ENCODE results near the gene OXCT2.

OXCT2 gene

GRCh38 chr1:39745016-39745670 lies 26.0 kb downstream of the OXCT2 start:
- in situ Hi-C loops (cut with MboI; ENCODE audit: low pct_unique_long_range_greater_than_20kb, low sequenced_read_pairs, unreplicated experiment), result no loop called here
- TF ChIP-seq CTCF (IDR thresholded peaks at IDR 0.05; ENCODE audit: extremely low read depth, insufficient read depth, missing control alignments), result no peak
- DNase-seq (ENCODE audit: low spot score), result no peak

- no peak for TF ChIP-seq CTCF (IDR thresholded peaks at IDR 0.05; ENCODE audit: extremely low read depth, insufficient read depth, missing control alignments)
- peak; percentile 89 for DNase-seq (ENCODE audit: low spot score)
- in situ Hi-C loops (cut with MboI; ENCODE audit: low pct_unique_long_range_greater_than_20kb, low sequenced_read_pairs, unreplicated experiment), result no loop called here
These were observed 32.4 kb downstream of the OXCT2 start, which contains the start of gene PPIE for GRCh38 chr1:39738622-39739366. PPIE (plus strand) TSS chr1:39738882; CDS start chr1:39738901, 19 bp downstream.

- no peak for TF ChIP-seq CTCF (IDR thresholded peaks at IDR 0.05; ENCODE audit: extremely low read depth, insufficient read depth, missing control alignments)
- in situ Hi-C loops (cut with MboI; ENCODE audit: low pct_unique_long_range_greater_than_20kb, low sequenced_read_pairs, unreplicated experiment), result no loop called here
- no peak for DNase-seq (ENCODE audit: low spot score)
These were observed 33.5 kb downstream of the OXCT2 start for GRCh38 chr1:39737546-39738169.

GRCh38 chr1:39735731-39736130 lies 35.4 kb downstream of the OXCT2 start:
- in situ Hi-C loops (cut with MboI; ENCODE audit: low pct_unique_long_range_greater_than_20kb, low sequenced_read_pairs, unreplicated experiment), result no loop called here
- DNase-seq (ENCODE audit: low spot score), result no peak
- TF ChIP-seq CTCF (IDR thresholded peaks at IDR 0.05; ENCODE audit: extremely low read depth, insufficient read depth, missing control alignments), result no peak

- in situ Hi-C loops (cut with MboI; ENCODE audit: low pct_unique_long_range_greater_than_20kb, low sequenced_read_pairs, unreplicated experiment), result no loop called here
- no peak for TF ChIP-seq CTCF (IDR thresholded peaks at IDR 0.05; ENCODE audit: extremely low read depth, insufficient read depth, missing control alignments)
- DNase-seq (ENCODE audit: low spot score), result no peak
These were observed 38.0 kb downstream of the OXCT2 start for GRCh38 chr1:39733161-39733560.

- TF ChIP-seq CTCF (IDR thresholded peaks at IDR 0.05; ENCODE audit: extremely low read depth, insufficient read depth, missing control alignments), result no peak
- in situ Hi-C loops (cut with MboI; ENCODE audit: low pct_unique_long_range_greater_than_20kb, low sequenced_read_pairs, unreplicated experiment), result no loop called here
- DNase-seq (ENCODE audit: low spot score), result no peak
These were observed 38.4 kb downstream of the OXCT2 start for GRCh38 chr1:39732730-39733129.
